AG10803 (cell line): ENCODE measurements around the gene SYNM.

Source experiments
- DNase-seq: peaks from one replicate; pipeline ENCODE4 v3.0.0; 2010; ENCODE audit warnings: low read depth
- H3K4me3 ChIP-seq: 2 replicates; pipeline ENCODE4 v1.5.1; 2011; ENCODE audit warnings: mild to moderate bottlenecking, low read length, control low read depth
- CTCF ChIP-seq: conservative IDR thresholded peaks from 2 replicates; pipeline ENCODE4 v1.5.1; 2011; ENCODE audit warnings: mild to moderate bottlenecking, low read length, control low read depth, inconsistent platforms

The SYNM gene

GRCh38 chr15:99180964-99181306 lies 76.1 kb downstream of the SYNM start:
- no peak for DNase-seq
- no peak overlapping the region for H3K4me3 ChIP-seq
- no peak for TF ChIP-seq CTCF

- TF ChIP-seq CTCF, result no peak
- DNase-seq, result no peak
- no peak overlapping the region for H3K4me3 ChIP-seq
These were observed 76.7 kb downstream of the SYNM start for GRCh38 chr15:99181545-99181971.

- TF ChIP-seq CTCF, result no peak
These were observed 77.9 kb downstream of the SYNM start for GRCh38 chr15:99182791-99183190.

More at GRCh38 chr15:99182791-99183190, 77.9 kb downstream of the SYNM start:
- no peak for DNase-seq
- H3K4me3 ChIP-seq, result no peak overlapping the region
